B cell (primary cell): Measurements from ENCODE around the gene EHD3.

Experiments
- CTCF ChIP-seq: fragments of 200-600 bp; IDR thresholded peaks from one replicate; pipeline ENCODE4 v1.8.0; 2022; ENCODE audit warnings: antibody characterized with exemption, mild to moderate bottlenecking
- EZH2 ChIP-seq: IDR thresholded peaks from 2 replicates; pipeline ENCODE4 v1.6.1; 2012; ENCODE audit warnings: borderline replicate concordance, low read depth, mild to moderate bottlenecking, moderate library complexity, low read length; ENCODE audit not compliant: insufficient read depth, poor library complexity, severe bottlenecking

GRCh38 chr2:31232586-31232985 lies 1.4 kb upstream of the EHD3 start:
- TF ChIP-seq CTCF (no peak), EZH2 (no peak)
